ENCODE results near the gene PAPLN. TPM values are rescaled to one million over a fixed set of nuclear protein-coding genes. Genes with fewer than 3 reads are reported as not detected.
"Not testable (repeated sequence)": the region's sequence is repeated elsewhere in the genome, so short reads cannot be mapped to it uniquely, and the experiment has no call there.

Gene PAPLN
- total RNA-seq, 1 donor from 2014 or later, result 1.2 TPM

DNA sequence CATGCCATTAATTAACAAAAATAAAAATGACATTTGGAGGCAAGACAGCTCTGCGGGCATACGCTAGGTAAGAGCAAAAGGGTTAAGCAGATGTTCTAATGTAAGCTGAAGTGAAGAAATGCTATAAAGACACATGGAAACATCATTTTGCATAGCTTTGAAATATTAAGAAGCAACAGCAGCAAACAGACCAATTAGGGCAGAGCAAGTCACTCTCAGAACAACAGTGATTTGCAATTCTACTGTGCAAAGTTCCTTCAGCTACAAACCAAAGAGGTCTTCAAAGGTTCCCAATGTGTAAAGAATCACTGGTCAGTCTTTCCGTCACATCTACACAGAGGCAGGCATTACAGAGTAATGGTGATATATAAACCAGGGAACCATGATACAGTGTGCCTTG is 68.2 kb downstream of the PAPLN start:
- intact Hi-C loops (cut with micrococcal nuclease), result no loop called here
- H3K27ac ChIP-seq (replicated peaks), result no peak overlapping the region
- H3K4me1 ChIP-seq, result no peaks in the 10 kb centered on the region
- no peak for TF ChIP-seq CTCF (IDR thresholded peaks at IDR 0.05; ENCODE audit: borderline replicate concordance)
- H3K36me3 ChIP-seq, result no peaks in the 10 kb centered on the region
- no peaks in the 10 kb centered on the region for H3K27me3 ChIP-seq (ENCODE audit: low read depth)
- H3K9me3 ChIP-seq (replicated peaks), result no peaks in the 10 kb centered on the region
- H3K4me3 ChIP-seq, result no peak overlapping the region
- DNase-seq, result no peak

GRCh38 chr14:73307261-73307660 is 70.0 kb downstream of the PAPLN start:
- Histone ChIP-seq H3K27me3 (ENCODE audit: low read depth) (no peaks in the 10 kb centered on the region), H3K27ac (replicated peaks) (no peak overlapping the region), H3K4me1 (peaks cover 8% of the 10 kb centered on the region), H3K36me3 (no peaks in the 10 kb centered on the region), H3K4me3 (no peak overlapping the region), H3K9me3 (replicated peaks) (no peaks in the 10 kb centered on the region)
- DNase-seq, result no peak
- intact Hi-C loops (cut with micrococcal nuclease), result no loop called here
- no peak for TF ChIP-seq CTCF (IDR thresholded peaks at IDR 0.05; ENCODE audit: borderline replicate concordance)

- intact Hi-C loops (cut with micrococcal nuclease); H3K27me3 ChIP-seq (ENCODE audit: low read depth); H3K4me1 ChIP-seq; H3K27ac ChIP-seq (replicated peaks); DNase-seq; H3K36me3 ChIP-seq; H3K9me3 ChIP-seq (replicated peaks); H3K4me3 ChIP-seq: not testable (repeated sequence)
These were observed 71.9 kb downstream of the PAPLN start for GRCh38 chr14:73309207-73309606.

- Histone ChIP-seq H3K9me3 (replicated peaks) (no peaks in the 10 kb centered on the region), H3K36me3 (no peaks in the 10 kb centered on the region), H3K4me1 (peaks cover 8% of the 10 kb centered on the region), H3K4me3 (no peak overlapping the region), H3K27ac (replicated peaks) (peak overlapping the region; percentile 33), H3K27me3 (ENCODE audit: low read depth) (no peaks in the 10 kb centered on the region)
- DNase-seq, result no peak
- intact Hi-C loops (cut with micrococcal nuclease), result no loop called here
- no peak for TF ChIP-seq CTCF (IDR thresholded peaks at IDR 0.05; ENCODE audit: borderline replicate concordance)
These were observed 74.4 kb downstream of the PAPLN start for GRCh38 chr14:73311708-73312030.

DNA sequence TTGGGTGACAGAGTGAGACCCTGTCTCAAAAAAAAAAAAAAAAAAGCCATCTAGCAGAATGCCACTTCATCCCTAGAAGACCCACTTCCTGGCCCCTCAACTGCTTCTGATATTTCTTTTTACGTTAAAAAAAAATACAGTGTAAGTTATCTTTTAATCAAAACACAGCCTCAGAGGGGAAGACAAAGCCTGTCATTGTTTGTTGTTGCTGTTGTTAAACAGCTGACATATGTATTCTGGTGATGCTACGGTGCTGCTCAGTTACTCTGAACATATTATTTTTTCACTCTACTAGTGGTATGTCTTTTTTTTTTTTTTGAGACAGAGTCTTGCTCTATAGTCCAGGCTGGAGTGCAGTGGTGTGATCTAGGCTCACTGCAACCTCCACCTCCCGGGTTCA is 75.4 kb downstream of the PAPLN start:
- Histone ChIP-seq H3K27ac (replicated peaks) (no peak overlapping the region), H3K36me3 (no peaks in the 10 kb centered on the region), H3K9me3 (replicated peaks) (no peaks in the 10 kb centered on the region), H3K27me3 (ENCODE audit: low read depth) (no peaks in the 10 kb centered on the region), H3K4me1 (peaks cover 8% of the 10 kb centered on the region), H3K4me3 (no peak overlapping the region)
- intact Hi-C loops (cut with micrococcal nuclease), result no loop called here
- no peak for TF ChIP-seq CTCF (IDR thresholded peaks at IDR 0.05; ENCODE audit: borderline replicate concordance)
- DNase-seq, result no peak

DNA sequence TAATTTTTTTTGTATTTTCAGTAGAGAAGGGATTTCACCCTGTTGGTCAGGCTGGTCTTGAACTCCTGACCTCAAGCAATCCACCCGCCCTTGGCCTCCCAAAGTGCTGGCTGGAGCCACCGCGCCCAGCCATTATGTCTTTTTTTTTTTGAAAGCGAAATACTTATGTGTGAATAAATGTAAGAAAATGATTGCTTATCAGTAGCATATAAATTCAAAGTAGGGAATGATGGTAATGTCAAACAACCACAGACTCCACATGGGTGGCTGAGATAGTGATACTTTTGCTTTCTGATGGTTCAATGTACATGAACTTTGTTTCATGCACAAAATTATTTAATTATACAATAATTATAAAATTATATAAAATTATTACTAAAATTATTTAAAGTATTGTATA is 75.8 kb downstream of the PAPLN start:
- intact Hi-C loops (cut with micrococcal nuclease), result no loop called here
- H3K27me3 ChIP-seq (ENCODE audit: low read depth), result no peaks in the 10 kb centered on the region
- H3K36me3 ChIP-seq, result no peaks in the 10 kb centered on the region
- no peak overlapping the region for H3K27ac ChIP-seq (replicated peaks)
- H3K4me3 ChIP-seq, result no peak overlapping the region
- DNase-seq, result no peak
- no peak for TF ChIP-seq CTCF (IDR thresholded peaks at IDR 0.05; ENCODE audit: borderline replicate concordance)
- H3K9me3 ChIP-seq (replicated peaks), result no peaks in the 10 kb centered on the region
- peaks cover 8% of the 10 kb centered on the region for H3K4me1 ChIP-seq

Data from left ventricle myocardium inferior (tissue), 1 donor.